T-helper 2 cell treated with Interferon-gamma antibody and Interleukin-4, amounts not matched to agents 5 μg/mL and 100 μg/mL, for 36 hours (primary cell): ENCODE results near the gene PRKN.

Source experiments
- DNase-seq: peaks from one replicate; pipeline ENCODE4 v3.0.0; 2021; ENCODE audit warnings: low spot score
- H3K27ac Mint-ChIP-seq: one replicate; pipeline ENCODE4 v1.8.0; 2021; ENCODE audit warnings: mild to moderate bottlenecking, mixed read lengths
- H3K27me3 Mint-ChIP-seq: one replicate; pipeline ENCODE4 v1.8.0; 2021; ENCODE audit warnings: low read depth, mixed read lengths
- H3K36me3 Mint-ChIP-seq: one replicate; pipeline ENCODE4 v1.8.0; 2021; ENCODE audit warnings: low read depth, mixed read lengths
- H3K4me1 Mint-ChIP-seq: one replicate; pipeline ENCODE4 v1.8.0; 2021; ENCODE audit warnings: low read depth, mixed read lengths
- H3K4me3 Mint-ChIP-seq: one replicate; pipeline ENCODE4 v1.8.0; 2022; ENCODE audit warnings: mild to moderate bottlenecking, moderate library complexity, mixed read lengths
- H3K9me3 Mint-ChIP-seq: one replicate; pipeline ENCODE4 v1.8.0; 2021; ENCODE audit warnings: mixed read lengths

PRKN gene

DNA sequence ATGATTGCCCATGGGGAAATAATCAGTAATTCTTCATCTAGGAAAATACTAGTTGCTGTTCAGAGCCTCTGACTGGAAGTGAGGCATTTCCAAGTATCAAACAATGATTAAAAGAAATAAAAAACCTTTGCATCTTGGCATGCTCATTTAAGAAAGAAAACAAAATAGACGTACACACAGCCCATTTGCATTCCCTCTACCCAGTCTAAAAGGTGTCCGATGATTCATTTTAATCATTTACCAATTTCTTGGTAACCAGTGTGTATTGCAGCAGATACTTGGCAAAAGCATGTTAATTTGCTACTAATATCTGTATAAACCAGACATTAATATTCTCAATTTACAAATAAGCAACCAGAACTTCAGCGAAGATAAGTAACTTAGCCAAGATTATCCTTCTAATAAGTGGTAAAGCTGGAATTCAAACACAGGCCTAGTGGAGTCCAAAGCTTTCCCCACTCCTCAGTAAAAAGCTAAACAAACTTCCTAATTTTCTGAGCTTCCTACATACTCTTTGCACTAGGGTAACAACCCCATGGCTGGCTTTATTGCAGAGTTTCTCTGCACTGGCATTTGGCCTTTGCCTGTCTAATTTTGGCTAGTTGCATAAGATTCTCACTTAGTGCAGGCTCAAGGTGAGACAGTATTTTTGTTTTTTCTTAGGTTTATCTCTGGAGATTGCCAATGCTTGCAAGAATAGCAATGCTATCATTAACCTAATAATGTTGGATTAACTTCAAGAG, 338.1 kb downstream of the PRKN start:
- Mint-ChIP-seq H3K4me3 (no peak overlapping the region), H3K36me3 (no peaks in the 10 kb centered on the region), H3K27me3 (no peaks in the 10 kb centered on the region), H3K9me3 (no peaks in the 10 kb centered on the region), H3K27ac (no peak overlapping the region), H3K4me1 (no peaks in the 10 kb centered on the region)
- no peak for DNase-seq

DNA sequence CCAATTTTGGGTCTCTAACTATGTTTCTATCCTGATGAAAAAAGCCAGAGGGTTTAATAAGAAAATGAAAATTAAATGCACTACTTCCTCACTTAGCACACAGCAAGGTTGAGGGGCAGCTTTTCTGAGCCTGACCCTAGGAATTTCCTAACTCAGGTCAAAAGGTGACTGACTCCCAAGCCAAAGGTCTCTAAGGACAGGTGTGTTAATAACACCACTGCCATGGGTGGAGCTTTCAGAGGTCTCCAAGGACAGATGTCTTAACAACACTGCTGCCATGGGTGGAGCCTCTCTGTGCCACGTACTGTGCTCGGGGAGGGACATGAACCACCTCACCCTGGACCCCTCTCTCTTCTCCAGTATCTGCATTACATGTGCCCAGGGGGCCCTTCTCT, 339.2 kb downstream of the PRKN start:
- no peak overlapping the region for H3K27ac Mint-ChIP-seq
- no peaks in the 10 kb centered on the region for H3K27me3 Mint-ChIP-seq
- H3K4me1 Mint-ChIP-seq, result no peaks in the 10 kb centered on the region
- H3K9me3 Mint-ChIP-seq, result no peaks in the 10 kb centered on the region
- no peak overlapping the region for H3K4me3 Mint-ChIP-seq
- no peak for DNase-seq
- H3K36me3 Mint-ChIP-seq, result no peaks in the 10 kb centered on the region

DNA sequence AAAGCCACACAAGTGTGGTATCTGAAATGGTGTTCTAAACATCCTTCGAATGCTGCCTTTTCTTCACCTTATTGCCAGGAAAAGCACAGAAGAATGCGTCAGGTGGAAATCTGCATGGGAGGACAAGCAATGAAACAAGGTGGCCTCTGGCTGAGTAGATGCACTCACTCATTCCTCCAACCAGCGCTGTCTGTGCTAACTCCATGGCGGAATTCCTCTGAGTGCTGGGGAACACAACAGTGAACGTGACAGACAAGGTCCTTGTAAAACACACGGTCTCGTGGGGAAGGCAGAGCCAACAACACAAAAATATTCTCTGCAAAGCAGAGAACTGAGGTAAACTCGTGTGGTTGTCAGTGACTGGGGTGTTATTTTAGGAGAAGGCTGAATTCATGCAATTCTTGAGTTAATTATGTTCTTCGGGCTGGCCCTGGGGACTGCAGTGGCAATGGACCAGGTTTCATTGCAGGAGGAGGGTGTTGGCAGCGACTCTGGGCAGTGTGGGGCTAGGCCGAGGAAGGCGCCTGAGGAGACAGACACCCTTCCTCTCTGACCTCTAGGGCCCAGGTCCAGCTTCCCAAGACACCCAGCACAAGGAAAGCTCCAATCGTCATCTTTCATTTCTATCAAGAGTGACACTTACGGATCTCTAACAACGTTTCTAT, 339.7 kb downstream of the PRKN start:
- Mint-ChIP-seq H3K4me1 (no peaks in the 10 kb centered on the region), H3K36me3 (no peaks in the 10 kb centered on the region), H3K9me3 (no peaks in the 10 kb centered on the region), H3K27ac (no peak overlapping the region), H3K4me3 (no peak overlapping the region), H3K27me3 (no peaks in the 10 kb centered on the region)
- no peak for DNase-seq

DNA sequence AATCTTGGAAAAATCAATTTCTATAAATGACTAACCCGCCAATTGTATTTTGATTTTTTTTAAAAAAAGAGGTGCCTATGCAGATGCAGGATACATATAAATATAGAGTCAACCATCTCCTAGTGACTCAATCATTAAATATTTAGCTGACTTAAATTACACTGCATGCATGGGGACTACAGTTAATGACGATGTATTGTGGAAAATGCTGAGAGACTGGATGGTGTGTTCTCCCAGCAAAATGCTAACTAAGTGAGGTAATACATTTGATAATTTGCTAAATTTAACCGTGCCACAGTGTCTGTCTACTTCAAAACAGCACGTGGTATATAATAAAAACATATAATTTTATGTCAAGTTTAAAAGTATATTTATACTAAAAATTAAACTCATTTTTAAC, 341.6 kb downstream of the PRKN start:
- H3K9me3 Mint-ChIP-seq, result no peaks in the 10 kb centered on the region
- no peak overlapping the region for H3K27ac Mint-ChIP-seq
- no peak for DNase-seq
- no peaks in the 10 kb centered on the region for H3K36me3 Mint-ChIP-seq
- no peak overlapping the region for H3K4me3 Mint-ChIP-seq
- no peaks in the 10 kb centered on the region for H3K27me3 Mint-ChIP-seq
- no peaks in the 10 kb centered on the region for H3K4me1 Mint-ChIP-seq

DNA sequence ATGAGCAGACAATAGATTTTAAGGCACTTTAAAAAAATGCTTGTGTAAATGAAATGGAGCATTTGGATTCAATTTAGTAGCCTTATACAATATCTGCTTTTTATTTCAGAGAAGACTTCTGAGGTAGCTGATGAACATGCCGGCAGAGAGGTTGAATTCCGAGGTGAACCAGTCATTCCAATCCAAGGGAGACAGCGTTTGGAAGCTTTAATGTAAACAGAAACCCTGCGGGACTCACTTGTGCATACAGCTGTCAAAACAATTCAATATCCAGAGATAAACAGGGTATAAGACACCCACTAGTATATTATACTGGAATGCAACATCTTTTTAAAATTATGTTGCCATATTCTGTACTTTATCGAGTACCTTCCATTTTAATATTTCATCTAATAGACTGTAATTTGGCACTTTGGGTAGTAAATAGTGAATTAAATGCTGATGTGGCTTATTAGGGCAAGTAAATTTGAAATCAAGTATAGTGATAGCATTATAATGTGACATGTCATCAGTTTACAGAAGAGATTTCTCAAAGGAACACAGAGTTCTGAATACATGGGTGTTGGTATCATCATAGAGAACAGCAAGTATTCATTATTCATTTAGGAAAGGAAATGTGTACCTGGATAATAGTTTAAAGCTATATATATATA, 347.7 kb downstream of the PRKN start:
- Mint-ChIP-seq H3K4me1 (no peaks in the 10 kb centered on the region), H3K4me3 (no peak overlapping the region), H3K36me3 (no peaks in the 10 kb centered on the region), H3K27ac (no peak overlapping the region), H3K27me3 (no peaks in the 10 kb centered on the region), H3K9me3 (no peaks in the 10 kb centered on the region)
- DNase-seq, result no peak

DNA sequence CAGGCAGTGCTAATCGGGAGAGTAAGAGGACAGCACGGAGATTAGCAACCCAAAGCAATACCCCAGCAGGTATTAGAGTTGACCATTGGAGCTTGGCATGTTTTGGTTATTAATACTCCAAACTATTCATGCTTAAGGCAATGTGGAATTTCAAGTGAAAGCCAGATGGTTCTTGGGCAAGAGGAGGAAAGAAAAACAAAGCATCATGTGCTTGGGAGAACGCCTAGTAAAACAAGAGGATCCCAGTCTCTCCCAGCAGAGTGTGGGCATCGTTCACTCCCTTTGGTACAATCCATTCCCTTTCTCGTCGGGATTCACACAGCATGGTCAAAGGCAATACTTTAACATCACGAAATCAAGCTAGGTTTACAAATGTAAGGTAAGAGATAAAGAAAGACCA, 349.8 kb downstream of the PRKN start:
- Mint-ChIP-seq H3K36me3 (no peaks in the 10 kb centered on the region), H3K9me3 (no peaks in the 10 kb centered on the region), H3K27me3 (no peaks in the 10 kb centered on the region), H3K4me3 (no peak overlapping the region), H3K27ac (no peak overlapping the region), H3K4me1 (no peaks in the 10 kb centered on the region)
- DNase-seq, result no peak

DNA sequence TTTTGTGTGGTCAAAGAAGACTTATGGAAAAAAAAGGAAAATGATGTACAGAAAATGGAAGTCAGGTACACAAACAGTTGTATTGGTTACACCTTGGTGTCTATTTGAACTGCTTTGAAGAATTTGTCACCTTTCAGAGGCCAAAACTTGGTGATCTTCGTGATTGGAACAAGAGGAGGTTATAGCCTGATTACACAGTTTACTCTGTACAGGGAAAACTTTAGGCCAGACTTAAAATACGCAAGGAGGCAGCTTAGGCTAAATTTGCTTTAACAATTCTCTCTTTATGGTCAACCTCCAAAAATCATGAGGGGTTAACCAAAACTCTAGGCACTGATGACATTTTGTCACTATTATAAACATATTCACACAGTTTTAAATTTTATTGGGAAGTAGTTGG, 353.7 kb downstream of the PRKN start:
- H3K27ac Mint-ChIP-seq, result no peak overlapping the region
- no peaks in the 10 kb centered on the region for H3K36me3 Mint-ChIP-seq
- no peaks in the 10 kb centered on the region for H3K9me3 Mint-ChIP-seq
- no peaks in the 10 kb centered on the region for H3K4me1 Mint-ChIP-seq
- no peak for DNase-seq
- no peak overlapping the region for H3K4me3 Mint-ChIP-seq
- H3K27me3 Mint-ChIP-seq, result no peaks in the 10 kb centered on the region

DNA sequence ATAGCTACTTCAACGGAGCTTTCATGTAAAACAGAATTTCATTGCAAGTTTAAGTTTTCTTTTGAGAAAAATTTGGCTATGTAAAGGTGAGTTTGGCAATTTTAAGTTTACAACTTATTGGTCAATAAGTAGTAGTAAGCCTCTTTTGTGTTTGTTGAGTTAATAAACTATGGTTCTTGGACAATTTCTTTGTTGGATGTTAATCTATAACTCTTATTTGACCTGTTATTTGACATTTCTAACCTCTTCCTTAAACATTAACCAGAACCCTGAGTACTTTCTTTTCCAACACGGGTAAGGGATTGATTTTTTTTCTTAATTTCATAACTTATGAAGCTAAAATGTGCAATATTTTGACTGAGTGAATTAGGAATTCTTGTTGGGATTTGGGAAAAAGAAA, 354.4 kb downstream of the PRKN start:
- DNase-seq, result no peak
- Mint-ChIP-seq H3K36me3 (no peaks in the 10 kb centered on the region), H3K27ac (no peak overlapping the region), H3K9me3 (no peaks in the 10 kb centered on the region), H3K27me3 (no peaks in the 10 kb centered on the region), H3K4me3 (no peak overlapping the region), H3K4me1 (no peaks in the 10 kb centered on the region)

DNA sequence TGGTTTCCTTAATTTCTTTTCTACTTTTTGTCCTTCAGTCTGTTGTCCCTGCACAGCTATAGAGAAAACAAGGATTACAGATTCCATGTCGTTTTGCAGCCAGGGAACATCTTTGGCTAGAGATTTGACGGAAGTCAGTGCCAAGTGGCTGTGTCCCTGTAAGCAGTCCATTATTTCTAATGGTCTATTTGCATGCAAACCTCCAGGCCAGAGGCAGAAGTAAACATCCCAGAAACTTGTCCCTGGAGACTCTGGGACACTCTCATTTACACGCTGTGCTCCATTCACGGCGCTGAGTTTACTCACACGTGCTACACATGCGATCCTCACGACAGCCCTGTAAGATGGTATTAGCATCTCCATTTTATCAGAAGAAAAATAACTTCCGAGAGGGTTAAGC, 355.5 kb downstream of the PRKN start:
- H3K36me3 Mint-ChIP-seq, result no peaks in the 10 kb centered on the region
- no peaks in the 10 kb centered on the region for H3K4me1 Mint-ChIP-seq
- H3K9me3 Mint-ChIP-seq, result no peaks in the 10 kb centered on the region
- no peak overlapping the region for H3K4me3 Mint-ChIP-seq
- H3K27me3 Mint-ChIP-seq, result no peaks in the 10 kb centered on the region
- H3K27ac Mint-ChIP-seq, result no peak overlapping the region
- no peak for DNase-seq

DNA sequence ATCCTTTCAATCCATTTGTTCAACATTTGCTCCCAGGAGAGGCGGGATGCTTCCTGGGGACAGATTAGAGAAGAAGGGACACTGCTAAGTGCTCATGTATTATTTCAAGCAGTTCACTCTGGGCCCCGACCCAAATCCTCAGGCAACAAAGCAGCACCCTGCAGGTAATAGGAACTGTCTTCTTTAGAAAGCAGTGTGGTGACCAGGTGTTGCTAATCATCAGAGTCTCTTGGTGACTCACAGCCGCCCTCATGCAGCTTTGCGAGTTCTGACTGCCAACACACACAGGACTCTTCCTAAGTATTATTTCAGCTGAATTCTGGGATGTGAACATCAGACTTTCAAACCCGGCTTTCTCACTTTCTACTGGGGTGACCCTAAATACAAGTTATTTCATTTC, 356.4 kb downstream of the PRKN start:
- Mint-ChIP-seq H3K36me3 (no peaks in the 10 kb centered on the region), H3K4me1 (no peaks in the 10 kb centered on the region), H3K27ac (no peak overlapping the region), H3K9me3 (no peaks in the 10 kb centered on the region), H3K27me3 (no peaks in the 10 kb centered on the region), H3K4me3 (no peak overlapping the region)
- DNase-seq, result no peak

DNA sequence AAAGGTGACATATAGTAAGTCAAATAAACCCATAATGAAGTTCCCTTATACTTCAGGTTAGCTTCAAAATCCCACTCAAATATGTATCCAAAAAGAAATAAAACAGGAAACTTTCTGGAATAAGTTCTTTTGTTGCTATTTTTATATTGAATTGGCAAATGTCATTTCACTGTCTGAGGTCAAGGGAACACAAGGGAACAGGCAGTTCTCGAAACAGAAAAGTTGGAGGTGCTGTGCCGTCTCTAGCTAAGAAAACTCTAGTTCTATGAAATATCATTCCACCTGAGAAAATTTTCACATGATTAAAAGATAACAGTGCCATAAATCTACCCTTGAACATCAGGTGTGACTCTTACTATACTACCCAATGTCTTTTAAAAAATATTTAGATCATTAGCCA, 358.5 kb downstream of the PRKN start:
- Mint-ChIP-seq H3K36me3 (no peaks in the 10 kb centered on the region), H3K27me3 (no peaks in the 10 kb centered on the region), H3K4me1 (no peaks in the 10 kb centered on the region), H3K4me3 (no peak overlapping the region), H3K9me3 (no peaks in the 10 kb centered on the region), H3K27ac (no peak overlapping the region)
- DNase-seq, result no peak

DNA sequence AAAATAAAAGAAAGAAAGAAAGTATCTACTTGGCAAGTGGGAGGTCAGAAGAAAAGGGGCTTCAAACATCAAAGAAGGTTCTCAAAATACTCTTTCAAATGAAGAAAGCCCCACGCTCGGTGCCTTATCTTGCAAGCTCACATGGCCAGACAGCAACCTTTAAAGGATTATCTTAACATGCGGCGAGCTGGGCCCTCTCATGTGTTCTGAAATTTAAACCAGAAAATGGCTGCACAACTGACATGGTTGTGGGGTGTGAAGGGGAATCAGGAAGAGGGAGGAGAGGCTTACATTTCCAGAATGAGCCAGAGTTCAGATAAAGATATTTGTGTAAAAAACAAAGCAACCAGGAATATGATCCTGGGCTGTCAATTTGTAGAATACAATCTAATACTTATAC, 363.1 kb downstream of the PRKN start:
- Mint-ChIP-seq H3K4me1 (no peaks in the 10 kb centered on the region), H3K27me3 (no peaks in the 10 kb centered on the region), H3K4me3 (no peak overlapping the region), H3K9me3 (no peaks in the 10 kb centered on the region), H3K27ac (no peak overlapping the region), H3K36me3 (no peaks in the 10 kb centered on the region)
- no peak for DNase-seq

DNA sequence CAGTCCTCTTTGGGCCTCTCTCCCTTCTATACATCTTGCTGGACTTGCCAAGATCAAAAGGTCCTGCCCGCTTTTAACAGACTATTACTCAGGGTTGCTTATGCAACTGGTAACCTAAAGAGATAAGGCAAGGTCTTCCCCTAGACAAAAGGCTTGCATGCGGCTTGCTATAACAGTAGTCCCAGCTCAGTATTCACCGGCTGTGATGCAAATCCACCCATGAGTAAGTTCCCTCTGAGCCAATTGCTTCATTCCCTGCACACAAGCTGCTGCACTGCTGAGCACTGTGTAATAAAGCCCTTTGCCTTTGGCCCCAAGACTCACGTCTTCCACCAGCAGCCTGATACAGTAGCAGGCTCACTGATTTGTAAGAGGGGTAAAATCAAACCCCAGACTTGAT, 363.8 kb downstream of the PRKN start:
- H3K27ac Mint-ChIP-seq, result no peak overlapping the region
- DNase-seq, result no peak
- no peaks in the 10 kb centered on the region for H3K9me3 Mint-ChIP-seq
- H3K36me3 Mint-ChIP-seq, result no peaks in the 10 kb centered on the region
- no peaks in the 10 kb centered on the region for H3K27me3 Mint-ChIP-seq
- no peaks in the 10 kb centered on the region for H3K4me1 Mint-ChIP-seq
- no peak overlapping the region for H3K4me3 Mint-ChIP-seq

DNA sequence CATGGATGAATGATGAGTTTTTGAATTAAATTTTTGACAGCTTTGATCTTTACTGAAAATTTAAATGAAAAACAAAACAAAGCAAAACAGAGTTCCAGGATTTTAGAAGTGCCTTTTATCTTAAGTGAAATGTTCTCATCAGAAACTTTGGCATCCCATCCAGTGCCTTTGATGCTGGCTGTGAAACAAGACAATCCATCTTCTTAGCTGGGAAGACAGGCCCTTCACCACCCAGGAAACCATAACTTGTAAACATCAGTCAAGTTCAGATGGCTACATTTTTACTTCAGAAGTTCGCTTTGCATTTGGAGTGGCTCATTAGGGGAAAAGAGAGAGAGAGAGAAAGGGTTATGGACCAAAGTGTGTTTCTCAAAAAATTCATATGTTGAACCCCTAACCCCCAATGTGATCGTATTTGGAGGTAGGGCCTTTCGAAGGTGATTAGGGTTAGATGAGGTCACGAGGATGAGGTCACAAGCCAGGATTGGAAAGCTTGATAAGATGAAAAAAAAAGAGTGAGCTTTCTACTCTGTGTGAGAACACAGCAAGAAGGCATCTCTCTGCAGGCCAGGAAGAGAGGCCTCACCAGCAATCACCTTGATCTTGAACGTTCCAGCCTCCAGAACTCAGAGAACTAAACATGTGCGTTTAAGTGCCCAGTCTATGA, 366.5 kb downstream of the PRKN start:
- Mint-ChIP-seq H3K27me3 (no peaks in the 10 kb centered on the region), H3K9me3 (no peaks in the 10 kb centered on the region), H3K27ac (no peak overlapping the region), H3K4me1 (no peaks in the 10 kb centered on the region), H3K36me3 (no peaks in the 10 kb centered on the region), H3K4me3 (no peak overlapping the region)
- DNase-seq, result no peak
